SK-N-MC (cell line): ENCODE data around the gene CDYL.

Experiments
- EZH2 ChIP-seq: fragments of 200-600 bp; sonication (generic); IDR thresholded peaks from one replicate; pipeline ENCODE4 v1.6.1; 2017; ENCODE audit warnings: antibody characterized with exemption
- FOXP2 ChIP-seq: optimal IDR thresholded peaks from 2 replicates; pipeline ENCODE3; 2011; ENCODE audit warnings: mild to moderate bottlenecking, moderate library complexity; ENCODE audit not compliant: insufficient read depth; ENCODE audit errors: extremely low read length, control extremely low read depth
- POLR2AphosphoS5 ChIP-seq: IDR thresholded peaks from 2 replicates; pipeline ENCODE4 v1.6.1; 2012; ENCODE audit warnings: mild to moderate bottlenecking, low read depth, low read length, borderline replicate concordance

DNA sequence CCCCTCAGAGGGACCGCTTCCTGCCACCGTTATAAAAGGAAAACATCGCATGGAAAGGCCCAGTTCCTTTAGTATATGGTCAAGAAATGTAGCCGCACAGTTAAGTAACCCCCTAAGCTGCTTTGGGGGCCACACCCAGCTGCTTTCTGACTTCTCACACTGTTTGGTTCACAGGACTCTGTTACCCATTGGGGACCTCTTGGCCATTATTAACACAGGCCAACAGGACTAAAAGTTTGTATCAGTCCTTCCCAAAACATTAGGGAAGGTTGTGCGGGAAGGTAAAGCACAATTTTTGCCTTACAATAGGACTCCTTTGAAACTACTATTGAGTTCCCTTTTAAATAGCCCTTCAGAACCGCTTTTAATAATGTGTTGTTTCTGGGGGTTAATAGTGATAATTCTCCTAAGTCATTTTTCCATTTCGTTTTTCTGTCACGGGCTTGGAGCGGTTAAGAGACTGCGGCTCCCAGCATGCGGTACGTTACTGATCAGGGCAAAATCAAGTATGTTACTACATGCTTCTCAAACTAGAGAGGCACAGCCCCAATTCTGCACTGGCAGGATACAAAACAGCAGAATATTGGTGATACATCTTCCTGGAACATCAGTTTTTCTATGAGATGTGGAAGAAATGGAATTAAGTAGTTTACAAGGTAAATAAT lies 228.3 kb downstream of the CDYL start:
- TF ChIP-seq EZH2 (no peak), POLR2AphosphoS5 (no peak), FOXP2 (no peak)
